HEK293T (cell line): ENCODE data around the gene JARID2.

Experiments
- CTCF ChIA-PET: fragments of 350-600 bp; formaldehyde crosslinking; extraction: SDS; loops from one replicate; lab custom pipeline; 2021; ENCODE audit warnings: antibody characterized with exemption, inconsistent platforms; lab: Yijun Ruan, JAX
- POLR2A ChIA-PET: fragments of 350-600 bp; formaldehyde crosslinking; extraction: SDS; loops from one replicate; lab custom pipeline; 2020; ENCODE audit warnings: antibody characterized with exemption, inconsistent platforms; lab: Yijun Ruan, JAX
- DNase-seq: peaks from one replicate; pipeline ENCODE4 v3.0.0; 2012; ENCODE audit warnings: mixed read lengths; ENCODE audit errors: extremely low spot score
- ARNT ChIP-seq: fragments of 450-650 bp; IDR thresholded peaks from 2 replicates; pipeline ENCODE4 v1.6.1; 2017; ENCODE audit warnings: mild to moderate bottlenecking
- BHLHE40 ChIP-seq: fragments of 450-650 bp; IDR thresholded peaks from 2 replicates; pipeline ENCODE4 v1.6.1; 2016; ENCODE audit warnings: mild to moderate bottlenecking, moderate library complexity, borderline replicate concordance
- CTBP1 ChIP-seq: fragments of 450-650 bp; IDR thresholded peaks from 2 replicates; pipeline ENCODE4 v1.6.1; 2016; ENCODE audit warnings: borderline replicate concordance
- ELF4 ChIP-seq: fragments of 450-650 bp; IDR thresholded peaks from 2 replicates; pipeline ENCODE4 v1.6.1; 2017; ENCODE audit warnings: antibody characterized with exemption
- FOXA1 ChIP-seq: fragments of 450-650 bp; IDR thresholded peaks from 2 replicates; pipeline ENCODE4 v1.6.1; 2016; ENCODE audit warnings: mild to moderate bottlenecking
- FOXK2 ChIP-seq: fragments of 450-650 bp; IDR thresholded peaks from 2 replicates; pipeline ENCODE4 v1.6.1; 2016; ENCODE audit warnings: mild to moderate bottlenecking
- FOXM1 ChIP-seq: fragments of 450-650 bp; IDR thresholded peaks from 2 replicates; pipeline ENCODE4 v1.6.1; 2017; ENCODE audit warnings: mild to moderate bottlenecking, borderline replicate concordance
- HDGF ChIP-seq: fragments of 450-650 bp; IDR thresholded peaks from 2 replicates; pipeline ENCODE4 v1.6.1; 2017; ENCODE audit warnings: antibody characterized with exemption, borderline replicate concordance
- L3MBTL2 ChIP-seq: fragments of 450-650 bp; conservative IDR thresholded peaks from 2 replicates; pipeline ENCODE4 v1.6.1; 2016; ENCODE audit warnings: mild to moderate bottlenecking
- LEF1 ChIP-seq: fragments of 450-650 bp; IDR thresholded peaks from 2 replicates; pipeline ENCODE4 v1.6.1; 2017; ENCODE audit warnings: mild to moderate bottlenecking, borderline replicate concordance
- NFRKB ChIP-seq: fragments of 450-650 bp; IDR thresholded peaks from 2 replicates; pipeline ENCODE4 v1.6.1; 2016; ENCODE audit warnings: mild to moderate bottlenecking, moderate library complexity
- PKNOX1 ChIP-seq: fragments of 450-650 bp; IDR thresholded peaks from 2 replicates; pipeline ENCODE4 v1.6.1; 2016
- SP1 ChIP-seq: fragments of 450-650 bp; IDR thresholded peaks from 2 replicates; pipeline ENCODE4 v1.6.1; 2017
- SUZ12 ChIP-seq: fragments of 450-650 bp; IDR thresholded peaks from 2 replicates; pipeline ENCODE4 v1.6.1; 2016; ENCODE audit warnings: mild to moderate bottlenecking
- TARDBP ChIP-seq: fragments of 450-650 bp; IDR thresholded peaks from 2 replicates; pipeline ENCODE4 v1.6.1; 2016
- ZNF384 ChIP-seq: fragments of 450-650 bp; IDR thresholded peaks from 2 replicates; pipeline ENCODE4 v1.6.1; 2016

JARID2 gene

GRCh38 chr6:15309611-15310283 lies 63.9 kb downstream of the JARID2 start:
- POLR2A ChIA-PET, result no interaction called here
- no peak for DNase-seq
- CTCF ChIA-PET, result no interaction called here
- no peak for TF ChIP-seq NFRKB
- no peak for TF ChIP-seq ELF4
- no peak for TF ChIP-seq BHLHE40
- no peak for TF ChIP-seq SUZ12
- no peak for TF ChIP-seq HDGF
- no peak for TF ChIP-seq SP1
- TF ChIP-seq ARNT, result no peak
- TF ChIP-seq PKNOX1, result no peak
- TF ChIP-seq FOXM1, result no peak
- TF ChIP-seq ZNF384, result no peak
- TF ChIP-seq LEF1, result no peak
- TF ChIP-seq CTBP1, result no peak
- no peak for TF ChIP-seq FOXA1
- TF ChIP-seq L3MBTL2, result no peak
- no peak for TF ChIP-seq TARDBP
- no peak for TF ChIP-seq FOXK2

- no peak for TF ChIP-seq BHLHE40
- TF ChIP-seq CTBP1, result no peak
- no peak for TF ChIP-seq PKNOX1
- TF ChIP-seq NFRKB, result no peak
- no peak for TF ChIP-seq ELF4
- TF ChIP-seq LEF1, result no peak
- no peak for TF ChIP-seq FOXK2
- no peak for TF ChIP-seq FOXM1
- TF ChIP-seq FOXA1, result no peak
- no peak for TF ChIP-seq SUZ12
- TF ChIP-seq ZNF384, result no peak
- TF ChIP-seq L3MBTL2, result no peak
- no peak for TF ChIP-seq SP1
- no peak for TF ChIP-seq TARDBP
- TF ChIP-seq ARNT, result no peak
- TF ChIP-seq HDGF, result no peak
- POLR2A ChIA-PET, result no interaction called here
- CTCF ChIA-PET, result no interaction called here
- DNase-seq, result no peak
Observed at GRCh38 chr6:15310680-15311079, 64.8 kb downstream of the JARID2 start.

- no peak for DNase-seq
- ChIA-PET CTCF (interaction anchor here (1.1 kb wide), 1 partner anchor 12 kb away, joined by 3 read pairs; no protein-coding TSS in a partner anchor), POLR2A (interaction anchor here (0.9 kb wide), 1 partner anchor 75 kb away, joined by 3 read pairs; no protein-coding TSS in a partner anchor)
- TF ChIP-seq FOXM1, result no peak
Observed at GRCh38 chr6:15312500-15312899, 66.6 kb downstream of the JARID2 start.

- ChIA-PET POLR2A (no interaction called here), CTCF (no interaction called here)
- DNase-seq, result no peak
- TF ChIP-seq LEF1 (no peak), SUZ12 (no peak), SP1 (no peak), HDGF (no peak), L3MBTL2 (no peak), ARNT (no peak), ZNF384 (no peak), BHLHE40 (no peak), FOXM1 (no peak), NFRKB (no peak), FOXK2 (no peak), TARDBP (no peak), ELF4 (no peak)
Observed at GRCh38 chr6:15313367-15313766, 67.5 kb downstream of the JARID2 start.

- ChIA-PET CTCF (no interaction called here), POLR2A (no interaction called here)
- TF ChIP-seq SP1 (no peak), SUZ12 (no peak)
- DNase-seq, result no peak
Observed at GRCh38 chr6:15316754-15317153, 70.9 kb downstream of the JARID2 start.

- DNase-seq, result no peak
- CTCF ChIA-PET, result no interaction called here
- POLR2A ChIA-PET, result no interaction called here
- no peak for TF ChIP-seq FOXA1
- no peak for TF ChIP-seq ELF4
- no peak for TF ChIP-seq L3MBTL2
- no peak for TF ChIP-seq BHLHE40
- no peak for TF ChIP-seq ZNF384
- TF ChIP-seq FOXM1, result no peak
- no peak for TF ChIP-seq SP1
- no peak for TF ChIP-seq FOXK2
- TF ChIP-seq ARNT, result no peak
- no peak for TF ChIP-seq CTBP1
- no peak for TF ChIP-seq SUZ12
Observed at GRCh38 chr6:15317251-15317650, 71.4 kb downstream of the JARID2 start.
